GM23248 (cell line): ENCODE results near the gene TJP2.

ENCODE experiments used
- EZH2 ChIP-seq: fragments of 200-600 bp; sonication (generic); IDR thresholded peaks from 2 replicates; pipeline ENCODE4 v1.6.1; 2018; ENCODE audit warnings: antibody characterized with exemption, mild to moderate bottlenecking; ENCODE audit not compliant: insufficient read depth, poor library complexity, severe bottlenecking
- EZH2phosphoT487 ChIP-seq: fragments of 200-600 bp; sonication (generic); IDR thresholded peaks from 2 replicates; pipeline ENCODE4 v1.6.1; 2018; ENCODE audit warnings: antibody characterized with exemption, moderate library complexity, mild to moderate bottlenecking, low read depth; ENCODE audit not compliant: insufficient read depth

- no peak for TF ChIP-seq EZH2
- TF ChIP-seq EZH2phosphoT487 = no peak
Observed at GRCh38 chr9:69253057-69253456, 79.0 kb downstream of the TJP2 start.
